Tibial artery (tissue), 4 donors: Measurements from ENCODE around the gene MAPK8.

ENCODE experiments used
- DNase-seq, 2 donors: peaks; one replicate each; pipeline ENCODE4 v3.0.0-alpha.2; 2019
- H3K27ac ChIP-seq, 2 donors: fragments of 200-600 bp; sonication (generic) in 1 of 2; 1 replicate in 1 of 2; 2 replicates in 1 of 2; pipeline ENCODE4 v1.5.1; 2018 to 2019; ENCODE audit warnings: mild to moderate bottlenecking in 1 of 2
- H3K27me3 ChIP-seq, 2 donors: fragments of 200-600 bp; sonication (generic) in 1 of 2; one replicate each; pipeline versions ENCODE4 v1.5.1 to v1.6.0; 2016 to 2019
- H3K36me3 ChIP-seq, 3 donors: fragments of 200-600 bp; sonication (generic) in 2 of 3; one replicate each; pipeline ENCODE4 v1.5.1; 2016 to 2019; ENCODE audit warnings: mild to moderate bottlenecking in 2 of 3
- H3K4me1 ChIP-seq, 4 donors: fragments of 200-600 bp; sonication (generic) in 2 of 4; 1 replicate in 3 of 4; 2 replicates in 1 of 4; pipeline ENCODE4 v1.5.1; 2016 to 2019
- H3K4me3 ChIP-seq, 2 donors: fragments of 200-600 bp; sonication (generic) in 1 of 2; 1 replicate in 1 of 2; 2 replicates in 1 of 2; pipeline ENCODE4 v1.5.1; 2018 to 2019; ENCODE audit warnings: mild to moderate bottlenecking in 2 of 2
- H3K9me3 ChIP-seq, 3 donors: fragments of 200-600 bp; sonication (generic) in 1 of 3; one replicate each; pipeline ENCODE4 v1.5.1; 2016 to 2019
- CTCF ChIP-seq, 2 experiments: fragments of 200-600 bp in 1 of 2; fragments of 450-650 bp in 1 of 2; IDR thresholded peaks; one replicate each; pipeline ENCODE4 v1.5.1; 2017 to 2019; ENCODE audit warnings: antibody characterized with exemption in 2 of 2, mild to moderate bottlenecking in 1 of 2, moderate library complexity in 1 of 2
- intact Hi-C: fragments of 100-400 bp; cut with DNase I; formaldehyde crosslinking; loops from one replicate; pipeline ENCODE4 v1.15.0; 2023; ENCODE audit warnings: low total_unique reads

MAPK8 gene

GRCh38 chr10:48292616-48293015 lies 13.9 kb upstream of the MAPK8 start:
- DNase-seq = no peak
- Histone ChIP-seq H3K36me3 (no peaks in the 10 kb centered on the region), H3K4me1 (peaks cover 0 to 11% (median 0%) of the 10 kb centered on the region in 4 donors), H3K27me3 (no peaks in the 10 kb centered on the region), H3K9me3 (no peaks in the 10 kb centered on the region), H3K27ac (no peak overlapping the region), H3K4me3 (no peak overlapping the region)
- TF ChIP-seq CTCF (IDR thresholded peaks at IDR 0.05) = no peak
- intact Hi-C loops = no loop called here

GRCh38 chr10:48294431-48294830 lies 12.0 kb upstream of the MAPK8 start:
- Histone ChIP-seq H3K36me3 (no peaks in the 10 kb centered on the region), H3K9me3 (no peaks in the 10 kb centered on the region), H3K27ac (no peak overlapping the region), H3K4me1 (peaks cover 0 to 5% (median 0%) of the 10 kb centered on the region in 4 donors), H3K4me3 (no peak overlapping the region), H3K27me3 (no peaks in the 10 kb centered on the region)
- intact Hi-C loops = no loop called here
- no peak for TF ChIP-seq CTCF (IDR thresholded peaks at IDR 0.05)
- DNase-seq = no peak

- Histone ChIP-seq H3K4me1 (no peaks in the 10 kb centered on the region), H3K27me3 (no peaks in the 10 kb centered on the region), H3K4me3 (no peak overlapping the region), H3K27ac (no peak overlapping the region), H3K9me3 (no peaks in the 10 kb centered on the region), H3K36me3 (no peaks in the 10 kb centered on the region)
- TF ChIP-seq CTCF (IDR thresholded peaks at IDR 0.05) = no peak
- no peak for DNase-seq
- intact Hi-C loops = no loop called here
Measured at GRCh38 chr10:48296576-48297098, 9.8 kb upstream of the MAPK8 start.

GRCh38 chr10:48299066-48299465 lies 7.4 kb upstream of the MAPK8 start:
- H3K27ac ChIP-seq = no peak overlapping the region
- TF ChIP-seq CTCF (IDR thresholded peaks at IDR 0.05) = no peak
- no peaks in the 10 kb centered on the region for H3K36me3 ChIP-seq
- no peak overlapping the region for H3K4me3 ChIP-seq
- intact Hi-C loops = no loop called here
- DNase-seq = no peak
- H3K4me1 ChIP-seq = no peaks in the 10 kb centered on the region
- H3K9me3 ChIP-seq = no peaks in the 10 kb centered on the region
- no peaks in the 10 kb centered on the region for H3K27me3 ChIP-seq

- Histone ChIP-seq H3K27me3 (no peaks in the 10 kb centered on the region), H3K4me3 (no peak overlapping the region), H3K27ac (no peak overlapping the region), H3K4me1 (no peaks in the 10 kb centered on the region), H3K9me3 (no peaks in the 10 kb centered on the region), H3K36me3 (no peaks in the 10 kb centered on the region)
- intact Hi-C loops = no loop called here
- TF ChIP-seq CTCF (IDR thresholded peaks at IDR 0.05) = no peak
- DNase-seq = no peak
Measured at GRCh38 chr10:48299692-48300091, 6.8 kb upstream of the MAPK8 start.

GRCh38 chr10:48300556-48300955 lies 5.9 kb upstream of the MAPK8 start:
- H3K27ac ChIP-seq = no peak overlapping the region
- intact Hi-C loops = no loop called here
- no peak overlapping the region for H3K4me3 ChIP-seq
- H3K4me1 ChIP-seq = no peaks in the 10 kb centered on the region
- no peak for DNase-seq
- no peak for TF ChIP-seq CTCF (IDR thresholded peaks at IDR 0.05)
- H3K36me3 ChIP-seq = no peaks in the 10 kb centered on the region
- H3K27me3 ChIP-seq = no peaks in the 10 kb centered on the region
- no peaks in the 10 kb centered on the region for H3K9me3 ChIP-seq
